ENCODE measurements around the gene FHIT. TPM values are rescaled to one million over a fixed set of nuclear protein-coding genes. Genes with fewer than 3 reads are reported as not detected.

The FHIT gene
- total RNA-seq, 1 donor from 2014 or later: 5.7 TPM

- Mint-ChIP-seq H3K36me3 (no peaks in the 10 kb centered on the region), H3K4me1 (no peaks in the 10 kb centered on the region), H3K27me3 (ENCODE audit: insufficient read depth, low read depth) (peaks cover 2% of the 10 kb centered on the region), H3K27ac (no peak overlapping the region), H3K4me3 (no peak overlapping the region), H3K9me3 (no peaks in the 10 kb centered on the region)
- Histone ChIP-seq H3K4me1 (peaks cover 15% of the 10 kb centered on the region), H3K4me3 (no peak overlapping the region), H3K27me3 (no peaks in the 10 kb centered on the region), H2AFZ (replicated peaks) (no peak overlapping the region), H3F3A (ENCODE audit: low read depth) (no peaks in the 10 kb centered on the region), H4K20me1 (ENCODE audit: low read depth) (no peaks in the 10 kb centered on the region), H3K9me3 (ENCODE audit: low read depth) (no peaks in the 10 kb centered on the region), H3K36me3 (no peaks in the 10 kb centered on the region), H3K9ac (no peak overlapping the region), H3K79me2 (ENCODE audit: low read depth) (no peaks in the 10 kb centered on the region), H3K27ac (no peak overlapping the region), H3K4me2 (no peak overlapping the region)
- TF ChIP-seq CTCF (IDR thresholded peaks at IDR 0.05): no peak
- no peak for TF ChIP-seq EZH2phosphoT487 (IDR thresholded peaks at IDR 0.05)
- TF ChIP-seq EZH2 (IDR thresholded peaks at IDR 0.05): no peak
- DNase-seq (ENCODE audit: low spot score): no peak
These were observed 969.3 kb downstream of the FHIT start for GRCh38 chr3:60281970-60282369.

- no peak for DNase-seq (ENCODE audit: low spot score)
- no peak overlapping the region for H3K4me3 ChIP-seq
- no peaks in the 10 kb centered on the region for H3K36me3 ChIP-seq
- H3K36me3 Mint-ChIP-seq: no peaks in the 10 kb centered on the region
- H3K9me3 Mint-ChIP-seq: peaks cover 2% of the 10 kb centered on the region
- no peaks in the 10 kb centered on the region for H3K79me2 ChIP-seq (ENCODE audit: low read depth)
- no peak overlapping the region for H3K27ac ChIP-seq
- no peaks in the 10 kb centered on the region for H3K9me3 ChIP-seq (ENCODE audit: low read depth)
- no peaks in the 10 kb centered on the region for H3K27me3 ChIP-seq
- no peak overlapping the region for H3K4me2 ChIP-seq
- peaks cover 11% of the 10 kb centered on the region for H3K4me1 ChIP-seq
- H3K9ac ChIP-seq: no peak overlapping the region
- no peak overlapping the region for H3K4me3 Mint-ChIP-seq
- H3K27ac Mint-ChIP-seq: no peak overlapping the region
- H3K27me3 Mint-ChIP-seq (ENCODE audit: insufficient read depth, low read depth): peaks cover 2% of the 10 kb centered on the region
- no peaks in the 10 kb centered on the region for H4K20me1 ChIP-seq (ENCODE audit: low read depth)
- H3K4me1 Mint-ChIP-seq: no peaks in the 10 kb centered on the region
- no peaks in the 10 kb centered on the region for H3F3A ChIP-seq (ENCODE audit: low read depth)
- TF ChIP-seq EZH2 (IDR thresholded peaks at IDR 0.05): no peak
- no peak for TF ChIP-seq CTCF (IDR thresholded peaks at IDR 0.05)
- TF ChIP-seq EZH2phosphoT487 (IDR thresholded peaks at IDR 0.05): no peak
- H2AFZ ChIP-seq (replicated peaks): peak overlapping the region; percentile 66
These were observed 973.9 kb downstream of the FHIT start for GRCh38 chr3:60277361-60277800.

- Histone ChIP-seq H3F3A (ENCODE audit: low read depth) (no peaks in the 10 kb centered on the region), H3K79me2 (ENCODE audit: low read depth) (no peaks in the 10 kb centered on the region), H3K9ac (no peak overlapping the region), H4K20me1 (ENCODE audit: low read depth) (no peaks in the 10 kb centered on the region), H3K27ac (no peak overlapping the region), H2AFZ (replicated peaks) (no peak overlapping the region), H3K36me3 (no peaks in the 10 kb centered on the region), H3K4me2 (no peak overlapping the region), H3K9me3 (ENCODE audit: low read depth) (no peaks in the 10 kb centered on the region), H3K4me3 (no peak overlapping the region), H3K27me3 (no peaks in the 10 kb centered on the region), H3K4me1 (peaks cover 11% of the 10 kb centered on the region)
- no peak for TF ChIP-seq EZH2phosphoT487 (IDR thresholded peaks at IDR 0.05)
- no peak for TF ChIP-seq CTCF (IDR thresholded peaks at IDR 0.05)
- Mint-ChIP-seq H3K27me3 (ENCODE audit: insufficient read depth, low read depth) (no peaks in the 10 kb centered on the region), H3K4me3 (no peak overlapping the region), H3K36me3 (no peaks in the 10 kb centered on the region), H3K4me1 (no peaks in the 10 kb centered on the region), H3K27ac (no peak overlapping the region), H3K9me3 (peaks cover 2% of the 10 kb centered on the region)
- no peak for DNase-seq (ENCODE audit: low spot score)
These were observed 974.6 kb downstream of the FHIT start for GRCh38 chr3:60276615-60277014.

Data from neural progenitor cell (in vitro differentiated cells).